ENCODE results near the gene CCSER1.
"Not testable (repeated sequence)": the region's sequence is repeated elsewhere in the genome, so short reads cannot be mapped to it uniquely, and the experiment has no call there.

GRCh38 chr4:90903413-90903812 lies 776.2 kb downstream of the CCSER1 start:
- TF ChIP-seq, protein P1, sequence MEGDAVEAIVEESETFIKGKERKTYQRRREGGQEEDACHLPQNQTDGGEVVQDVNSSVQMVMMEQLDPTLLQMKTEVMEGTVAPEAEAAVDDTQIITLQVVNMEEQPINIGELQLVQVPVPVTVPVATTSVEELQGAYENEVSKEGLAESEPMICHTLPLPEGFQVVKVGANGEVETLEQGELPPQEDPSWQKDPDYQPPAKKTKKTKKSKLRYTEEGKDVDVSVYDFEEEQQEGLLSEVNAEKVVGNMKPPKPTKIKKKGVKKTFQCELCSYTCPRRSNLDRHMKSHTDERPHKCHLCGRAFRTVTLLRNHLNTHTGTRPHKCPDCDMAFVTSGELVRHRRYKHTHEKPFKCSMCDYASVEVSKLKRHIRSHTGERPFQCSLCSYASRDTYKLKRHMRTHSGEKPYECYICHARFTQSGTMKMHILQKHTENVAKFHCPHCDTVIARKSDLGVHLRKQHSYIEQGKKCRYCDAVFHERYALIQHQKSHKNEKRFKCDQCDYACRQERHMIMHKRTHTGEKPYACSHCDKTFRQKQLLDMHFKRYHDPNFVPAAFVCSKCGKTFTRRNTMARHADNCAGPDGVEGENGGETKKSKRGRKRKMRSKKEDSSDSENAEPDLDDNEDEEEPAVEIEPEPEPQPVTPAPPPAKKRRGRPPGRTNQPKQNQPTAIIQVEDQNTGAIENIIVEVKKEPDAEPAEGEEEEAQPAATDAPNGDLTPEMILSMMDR (conservative IDR thresholded peaks at IDR 0.05 in 1 of 2, IDR thresholded peaks at IDR 0.05 in 1 of 2; ENCODE audit: low read depth in 1 of 2, low read length in 2 of 2): not testable (repeated sequence)
- TF ChIP-seq EZH2 (IDR thresholded peaks at IDR 0.05; ENCODE audit: low read length, missing control alignments): not testable (repeated sequence)

Measured in fibroblast of lung (primary cell).